CD4-positive, alpha-beta T cell (primary cell): ENCODE data around the gene SLC36A3. TPM values are rescaled to one million over a fixed set of nuclear protein-coding genes. Genes with fewer than 3 reads are reported as not detected.

Experiments used
- ATAC-seq: fragments of 200-7000 bp; cut with Tn5 transposase; one replicate; pipeline ENCODE4 v1.10.0; 2022; ENCODE audit warnings: mild to moderate bottlenecking; ENCODE audit not compliant: poor library complexity
- CTCF ChIA-PET: fragments of 350-600 bp; sonication (Branson Sonifier 250); formaldehyde crosslinking; loops from one replicate; lab custom pipeline; 2021; ENCODE audit warnings: antibody characterized with exemption, inconsistent platforms; lab: Charles Lee
- POLR2A ChIA-PET: fragments of 350-600 bp; sonication (Branson Sonifier 250); formaldehyde crosslinking; loops from one replicate; lab custom pipeline; 2021; ENCODE audit warnings: antibody characterized with exemption, inconsistent platforms; lab: Charles Lee
- DNase-seq, 14 experiments: peaks; one replicate each; pipeline ENCODE4 v3.0.0-alpha.2; 2013 to 2020; ENCODE audit warnings: mixed read lengths in 2 of 14
- H3K27ac ChIP-seq, 2 donors: one replicate each; pipeline versions ENCODE4 v1.5.1 to v1.7.0; 2013; ENCODE audit warnings: low read length in 2 of 2, low read depth in 1 of 2, mild to moderate bottlenecking in 1 of 2
- H3K27me3 ChIP-seq, 2 experiments: 1 replicate in 1 of 2; 2 replicates in 1 of 2; pipeline versions ENCODE4 v1.6.1 to v1.7.0; 2013; ENCODE audit warnings: low read length in 2 of 2, control low read depth in 1 of 2, mild to moderate bottlenecking in 1 of 2, moderate library complexity in 1 of 2; ENCODE audit not compliant: insufficient read depth in 2 of 2, control insufficient read depth in 1 of 2
- H3K36me3 ChIP-seq: one replicate; pipeline ENCODE4 v1.6.1; 2013; ENCODE audit warnings: low read length, control low read depth; ENCODE audit not compliant: insufficient read depth
- H3K4me1 ChIP-seq: one replicate; pipeline ENCODE4 v1.6.1; 2013; ENCODE audit warnings: low read length, control low read depth; ENCODE audit not compliant: insufficient read depth
- H3K4me3 ChIP-seq: one replicate; pipeline ENCODE4 v1.5.1; 2013; ENCODE audit warnings: mild to moderate bottlenecking, low read length, moderate library complexity
- H3K9me3 ChIP-seq, 2 experiments: 1 replicate in 1 of 2; 2 replicates in 1 of 2; pipeline versions ENCODE4 v1.6.1 to v1.7.0; 2013; ENCODE audit warnings: low read length in 2 of 2, mild to moderate bottlenecking in 2 of 2, control low read depth in 1 of 2, moderate library complexity in 1 of 2; ENCODE audit not compliant: control insufficient read depth in 1 of 2, insufficient read depth in 1 of 2
- H3K27ac Mint-ChIP-seq: one replicate; pipeline ENCODE4 v1.8.0; 2020; ENCODE audit warnings: mixed read lengths
- H3K27me3 Mint-ChIP-seq: one replicate; pipeline ENCODE4 v1.8.0; 2021; ENCODE audit warnings: mixed read lengths
- H3K36me3 Mint-ChIP-seq: one replicate; pipeline ENCODE4 v1.8.0; 2021; ENCODE audit warnings: low read depth, mixed read lengths
- H3K4me1 Mint-ChIP-seq: one replicate; pipeline ENCODE4 v1.8.0; 2021; ENCODE audit warnings: low read depth, mixed read lengths
- H3K4me3 Mint-ChIP-seq: one replicate; pipeline ENCODE4 v1.8.0; 2020; ENCODE audit warnings: mild to moderate bottlenecking, mixed read lengths
- H3K9me3 Mint-ChIP-seq: one replicate; pipeline ENCODE4 v1.8.0; 2020; ENCODE audit warnings: mixed read lengths
- CTCF ChIP-seq: fragments of 200-600 bp; IDR thresholded peaks from one replicate; pipeline ENCODE4 v1.8.0; 2022; ENCODE audit warnings: antibody characterized with exemption, mild to moderate bottlenecking
- intact Hi-C, 2 experiments: fragments of 100-400 bp; cut with DNase I in 1 of 2; cut with micrococcal nuclease in 1 of 2; formaldehyde crosslinking; loops; one replicate each; pipeline versions ENCODE4 v1.15.1 to v1.9.0; 2023 to 2025; cut with DNase I, micrococcal nuclease
- total RNA-seq, 174 experiments: library from RNA in 2 of 174; stranded (reverse) in 2 of 174; gene quantifications; one replicate each; pipeline ENCODE4 v1.2.3 and lab custom pipeline; 2021 to 2026

The SLC36A3 gene
- total RNA-seq, 2 experiments from 2014 or later: not detected

- TF ChIP-seq CTCF: no peak
- H3K4me1 ChIP-seq: no peaks in the 10 kb centered on the region
- H3K27ac Mint-ChIP-seq: no peak overlapping the region
- intact Hi-C loops: loop anchor here in 1 of 2 experiments (5.0 kb wide), 1 partner anchor 334 kb away; no protein-coding TSS in a partner anchor
- no peak overlapping the region for H3K4me3 ChIP-seq
- no peaks in the 10 kb centered on the region for H3K36me3 ChIP-seq
- H3K9me3 ChIP-seq: no peaks in the 10 kb centered on the region
- H3K27me3 ChIP-seq: no peaks in the 10 kb centered on the region
- ATAC-seq (no peak), DNase-seq (no peak)
- no peaks in the 10 kb centered on the region for H3K36me3 Mint-ChIP-seq
- ChIA-PET POLR2A (no interaction called here), CTCF (no interaction called here)
- H3K9me3 Mint-ChIP-seq: no peaks in the 10 kb centered on the region
- H3K4me1 Mint-ChIP-seq: no peaks in the 10 kb centered on the region
- peaks cover 13% of the 10 kb centered on the region for H3K27me3 Mint-ChIP-seq
- H3K4me3 Mint-ChIP-seq: no peak overlapping the region
- H3K27ac ChIP-seq: no peak overlapping the region
Measured at GRCh38 chr5:151317871-151318270, 14.3 kb upstream of the SLC36A3 start.

GRCh38 chr5:151315998-151316597 is 12.5 kb upstream of the SLC36A3 start:
- H3K27me3 ChIP-seq: no peaks in the 10 kb centered on the region
- peaks cover 13% of the 10 kb centered on the region for H3K27me3 Mint-ChIP-seq
- no peaks in the 10 kb centered on the region for H3K4me1 ChIP-seq
- CTCF ChIA-PET: interaction anchor here (0.7 kb wide), 1 partner anchor 17 kb away, joined by 4 read pairs; no protein-coding TSS in a partner anchor
- H3K9me3 Mint-ChIP-seq: peaks cover 1% of the 10 kb centered on the region
- no peak overlapping the region for H3K4me3 ChIP-seq
- H3K27ac ChIP-seq: no peak overlapping the region
- peaks cover 3 to 6% of the 10 kb centered on the region in 2 experiments for H3K9me3 ChIP-seq
- H3K4me3 Mint-ChIP-seq: no peak overlapping the region
- H3K36me3 Mint-ChIP-seq: no peaks in the 10 kb centered on the region
- no peak overlapping the region for H3K27ac Mint-ChIP-seq
- intact Hi-C loops: loop anchor here in 1 of 2 experiments (5.0 kb wide), 1 partner anchor 336 kb away; no protein-coding TSS in a partner anchor
- no peaks in the 10 kb centered on the region for H3K36me3 ChIP-seq
- no peaks in the 10 kb centered on the region for H3K4me1 Mint-ChIP-seq
- TF ChIP-seq CTCF: peak; percentile 71
- ATAC-seq: no peak
- POLR2A ChIA-PET: no interaction called here
- DNase-seq: peak in 13 of 14 experiments; percentile 8 to 60 (median 44)

GRCh38 chr5:151313357-151313756 is 9.8 kb upstream of the SLC36A3 start:
- H3K27me3 Mint-ChIP-seq: peaks cover 13% of the 10 kb centered on the region
- no peak for TF ChIP-seq CTCF
- no peaks in the 10 kb centered on the region for H3K27me3 ChIP-seq
- CTCF ChIA-PET: no interaction called here
- H3K9me3 Mint-ChIP-seq: peaks cover 7% of the 10 kb centered on the region
- H3K36me3 Mint-ChIP-seq: no peaks in the 10 kb centered on the region
- DNase-seq (no peak), ATAC-seq (no peak)
- H3K4me3 ChIP-seq: no peak overlapping the region
- H3K9me3 ChIP-seq: peaks cover 10 to 13% of the 10 kb centered on the region in 2 experiments
- no peak overlapping the region for H3K4me3 Mint-ChIP-seq
- H3K27ac Mint-ChIP-seq: no peak overlapping the region
- H3K4me1 Mint-ChIP-seq: no peaks in the 10 kb centered on the region
- intact Hi-C loops: no loop called here
- POLR2A ChIA-PET: no interaction called here
- no peak overlapping the region for H3K27ac ChIP-seq
- H3K4me1 ChIP-seq: no peaks in the 10 kb centered on the region
- H3K36me3 ChIP-seq: no peaks in the 10 kb centered on the region
